MM.1S (cell line): ENCODE data around the gene DNAH5.

Experiments used
- EZH2 ChIP-seq: fragments of 300-600 bp; sonication (generic); optimal IDR thresholded peaks from 2 replicates; pipeline ENCODE3; 2017; ENCODE audit warnings: low read depth, mild to moderate bottlenecking, antibody characterized with exemption, low read length, mixed read lengths
- EZH2phosphoT487 ChIP-seq: fragments of 300-600 bp; sonication (generic); IDR thresholded peaks from 2 replicates; pipeline ENCODE4 v1.6.1; 2018; ENCODE audit warnings: antibody characterized with exemption, low read length
- TF ChIP-seq, protein P1 (sequence below): fragments of 300-600 bp; sonication (generic); IDR thresholded peaks from 2 replicates; pipeline ENCODE4 v1.5.1; 2016; ENCODE audit warnings: antibody characterized with exemption, low read length, mixed read lengths

GRCh38 chr5:13766236-13766635 lies 178.3 kb downstream of the DNAH5 start:
- TF ChIP-seq, protein P1, sequence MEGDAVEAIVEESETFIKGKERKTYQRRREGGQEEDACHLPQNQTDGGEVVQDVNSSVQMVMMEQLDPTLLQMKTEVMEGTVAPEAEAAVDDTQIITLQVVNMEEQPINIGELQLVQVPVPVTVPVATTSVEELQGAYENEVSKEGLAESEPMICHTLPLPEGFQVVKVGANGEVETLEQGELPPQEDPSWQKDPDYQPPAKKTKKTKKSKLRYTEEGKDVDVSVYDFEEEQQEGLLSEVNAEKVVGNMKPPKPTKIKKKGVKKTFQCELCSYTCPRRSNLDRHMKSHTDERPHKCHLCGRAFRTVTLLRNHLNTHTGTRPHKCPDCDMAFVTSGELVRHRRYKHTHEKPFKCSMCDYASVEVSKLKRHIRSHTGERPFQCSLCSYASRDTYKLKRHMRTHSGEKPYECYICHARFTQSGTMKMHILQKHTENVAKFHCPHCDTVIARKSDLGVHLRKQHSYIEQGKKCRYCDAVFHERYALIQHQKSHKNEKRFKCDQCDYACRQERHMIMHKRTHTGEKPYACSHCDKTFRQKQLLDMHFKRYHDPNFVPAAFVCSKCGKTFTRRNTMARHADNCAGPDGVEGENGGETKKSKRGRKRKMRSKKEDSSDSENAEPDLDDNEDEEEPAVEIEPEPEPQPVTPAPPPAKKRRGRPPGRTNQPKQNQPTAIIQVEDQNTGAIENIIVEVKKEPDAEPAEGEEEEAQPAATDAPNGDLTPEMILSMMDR, result no peak
- TF ChIP-seq EZH2, result no peak
- TF ChIP-seq EZH2phosphoT487, result no peak
